ENCODE results near the gene TMEM109.

Gene TMEM109

GRCh38 chr11:60937144-60937527, 23.2 kb downstream of the TMEM109 start:
- ChIA-PET POLR2A (ENCODE audit: low non-redundant PET) (interaction anchor here (0.8 kb wide), 1 partner anchor 189 kb away, joined by 3 read pairs; no protein-coding TSS in a partner anchor), CTCF (no interaction called here)
- no peak for TF ChIP-seq CTCF (conservative IDR thresholded peaks at IDR 0.05; ENCODE audit: low read depth)
- H3K27ac ChIP-seq, result no peak overlapping the region
- no peak for DNase-seq (ENCODE audit: low spot score)

GRCh38 chr11:60937811-60938210, 23.9 kb downstream of the TMEM109 start:
- no peak for DNase-seq (ENCODE audit: low spot score)
- TF ChIP-seq CTCF (conservative IDR thresholded peaks at IDR 0.05; ENCODE audit: low read depth), result no peak
- H3K27ac ChIP-seq, result no peak overlapping the region
- ChIA-PET CTCF (no interaction called here), POLR2A (ENCODE audit: low non-redundant PET) (interaction anchor here (0.8 kb wide), 1 partner anchor 188 kb away, joined by 3 read pairs; no protein-coding TSS in a partner anchor)

- H3K27ac ChIP-seq, result no peak overlapping the region
- no peak for TF ChIP-seq CTCF (conservative IDR thresholded peaks at IDR 0.05; ENCODE audit: low read depth)
- DNase-seq (ENCODE audit: low spot score), result no peak
- POLR2A ChIA-PET (ENCODE audit: low non-redundant PET), result no interaction called here
- CTCF ChIA-PET, result no interaction called here
Measured at GRCh38 chr11:60938500-60938899, 24.5 kb downstream of the TMEM109 start.

GRCh38 chr11:60939301-60939700, 25.3 kb downstream of the TMEM109 start:
- H3K27ac ChIP-seq, result no peak overlapping the region
- ChIA-PET POLR2A (ENCODE audit: low non-redundant PET) (no interaction called here), CTCF (no interaction called here)
- no peak for TF ChIP-seq CTCF (conservative IDR thresholded peaks at IDR 0.05; ENCODE audit: low read depth)
- DNase-seq (ENCODE audit: low spot score), result no peak

- CTCF ChIA-PET, result interaction anchor here (0.6 kb wide), 1 partner anchor 32 kb away, joined by 3 read pairs; no protein-coding TSS in a partner anchor
Measured at GRCh38 chr11:60939855-60940254, 25.9 kb downstream of the TMEM109 start.

GRCh38 chr11:60941371-60942119, 27.6 kb downstream of the TMEM109 start:
- no peak overlapping the region for H3K27ac ChIP-seq
- TF ChIP-seq CTCF (conservative IDR thresholded peaks at IDR 0.05; ENCODE audit: low read depth), result no peak
- CTCF ChIA-PET, result interaction anchor here (0.6 kb wide), 1 partner anchor 650 kb away, joined by 7 read pairs; no protein-coding TSS in a partner anchor
- POLR2A ChIA-PET (ENCODE audit: low non-redundant PET), result interaction anchor here (0.6 kb wide), 1 partner anchor 16 kb away, joined by 9 read pairs; no protein-coding TSS in a partner anchor
- DNase-seq (ENCODE audit: low spot score), result no peak

More at GRCh38 chr11:60939855-60940254, 25.9 kb downstream of the TMEM109 start:
- POLR2A ChIA-PET (ENCODE audit: low non-redundant PET), result no interaction called here
- no peak for TF ChIP-seq CTCF (conservative IDR thresholded peaks at IDR 0.05; ENCODE audit: low read depth)
- H3K27ac ChIP-seq, result no peak overlapping the region
- DNase-seq (ENCODE audit: low spot score), result no peak

Data from RWPE1 (cell line).